Measurements from ENCODE around the gene SIX6.
"Not testable (repeated sequence)": the region's sequence is repeated elsewhere in the genome, so short reads cannot be mapped to it uniquely, and the experiment has no call there.

The SIX6 gene

DNA sequence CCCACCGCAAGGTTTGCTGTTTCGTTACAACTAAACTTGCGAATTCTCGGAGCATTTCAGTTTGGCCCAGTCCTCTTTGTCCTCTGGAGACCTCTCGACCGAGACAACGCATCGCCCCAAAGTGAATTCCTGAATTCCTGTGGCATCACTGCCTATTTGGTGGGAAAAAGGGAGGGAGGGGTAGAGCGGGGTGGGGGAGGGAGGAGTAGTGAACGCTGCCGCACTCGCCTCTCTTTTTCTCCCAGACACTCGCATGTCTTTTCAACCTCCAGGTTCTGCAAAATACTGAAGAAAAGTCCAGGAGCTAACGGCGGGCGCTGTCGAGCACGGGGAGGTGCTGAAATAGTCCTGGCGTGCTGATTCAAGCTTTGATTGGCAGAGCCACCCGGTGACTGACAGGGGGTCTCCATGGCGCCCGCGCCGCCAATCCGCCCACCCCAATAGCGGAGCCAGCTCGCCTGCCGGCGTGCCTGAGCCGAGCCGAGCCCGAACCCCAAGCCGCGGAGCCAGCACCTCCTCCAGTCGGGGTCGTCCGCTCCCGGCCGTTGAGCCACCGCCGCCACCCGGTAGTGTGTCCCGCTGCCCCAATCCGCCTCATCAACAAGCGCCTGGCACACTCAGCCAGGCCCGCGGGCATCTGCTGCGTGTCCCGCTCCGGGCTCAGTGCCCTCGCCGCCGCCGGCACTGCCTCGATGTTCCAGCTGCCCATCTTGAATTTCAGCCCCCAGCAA, at the start of gene SIX6:
Gene SIX6, plus strand, starts transcription at position 440 of the 731 bp plus-strand sequence. Its CDS starts 253 bp downstream, at position 693.
- no peak for FAIRE-seq

DNA sequence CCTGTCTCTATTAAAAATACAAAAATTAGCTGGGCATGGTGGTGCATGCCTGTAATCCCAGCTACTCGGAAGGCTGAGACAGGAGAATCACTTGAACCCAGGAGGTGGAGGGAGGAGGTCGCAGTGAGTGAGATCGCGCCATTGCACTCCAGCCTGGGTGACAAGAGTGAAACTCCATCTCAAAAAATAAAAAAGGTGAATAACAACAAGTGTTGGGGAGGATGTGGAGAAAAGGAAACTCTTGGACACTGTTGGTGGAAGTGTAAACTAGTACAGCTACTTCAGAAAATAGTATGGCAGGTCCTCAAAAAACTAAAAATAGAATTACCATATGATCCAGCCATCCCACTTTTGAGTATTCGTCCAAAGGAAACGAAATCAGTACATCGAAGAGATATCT, 28.7 kb upstream of the SIX6 start:
- not testable (repeated sequence) for FAIRE-seq

DNA sequence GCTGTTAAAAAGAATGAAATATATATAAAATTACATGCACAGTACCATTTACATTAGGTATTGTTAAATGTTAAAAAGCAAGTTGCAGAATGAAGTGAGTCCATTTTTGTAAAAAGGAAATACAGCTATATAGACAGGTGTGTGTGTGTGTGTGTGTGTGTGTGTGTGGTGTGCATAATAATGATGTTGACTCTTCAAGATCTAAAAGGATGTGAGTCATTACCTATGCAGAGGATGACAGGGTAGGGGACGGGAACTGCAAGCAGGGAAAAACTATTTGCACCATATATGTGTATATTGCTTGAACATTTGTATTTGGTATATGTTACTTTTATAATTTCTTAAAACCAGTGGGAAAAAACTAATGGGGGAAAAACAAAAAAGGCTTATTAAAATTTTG, 26.2 kb upstream of the SIX6 start:
- FAIRE-seq: no peak

DNA sequence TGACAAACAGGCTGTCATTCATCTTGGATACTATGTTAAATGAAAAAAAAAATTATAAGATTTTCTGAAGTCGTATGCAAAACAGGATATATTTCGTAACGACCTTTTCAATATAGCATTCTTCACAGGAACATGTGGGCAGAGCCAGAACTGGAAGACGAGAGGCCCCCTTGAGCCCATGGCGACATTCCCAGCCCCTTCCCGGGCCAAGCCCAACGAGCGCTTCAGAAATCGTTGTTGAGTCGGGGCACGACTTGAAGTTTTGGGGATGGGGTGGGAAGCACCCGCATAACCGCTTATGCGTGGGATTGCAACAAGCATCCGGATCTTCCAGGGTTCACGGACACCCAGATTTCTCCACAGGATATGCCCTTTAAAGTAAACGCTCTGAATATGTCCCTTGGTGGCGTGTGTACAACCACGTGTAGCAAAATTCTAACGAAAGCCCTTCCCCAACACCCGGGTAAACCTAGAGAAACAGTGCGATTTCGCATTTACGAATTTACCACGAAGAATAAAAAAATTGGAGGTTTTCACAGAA, 23.8 kb upstream of the SIX6 start:
- no peak for FAIRE-seq

DNA sequence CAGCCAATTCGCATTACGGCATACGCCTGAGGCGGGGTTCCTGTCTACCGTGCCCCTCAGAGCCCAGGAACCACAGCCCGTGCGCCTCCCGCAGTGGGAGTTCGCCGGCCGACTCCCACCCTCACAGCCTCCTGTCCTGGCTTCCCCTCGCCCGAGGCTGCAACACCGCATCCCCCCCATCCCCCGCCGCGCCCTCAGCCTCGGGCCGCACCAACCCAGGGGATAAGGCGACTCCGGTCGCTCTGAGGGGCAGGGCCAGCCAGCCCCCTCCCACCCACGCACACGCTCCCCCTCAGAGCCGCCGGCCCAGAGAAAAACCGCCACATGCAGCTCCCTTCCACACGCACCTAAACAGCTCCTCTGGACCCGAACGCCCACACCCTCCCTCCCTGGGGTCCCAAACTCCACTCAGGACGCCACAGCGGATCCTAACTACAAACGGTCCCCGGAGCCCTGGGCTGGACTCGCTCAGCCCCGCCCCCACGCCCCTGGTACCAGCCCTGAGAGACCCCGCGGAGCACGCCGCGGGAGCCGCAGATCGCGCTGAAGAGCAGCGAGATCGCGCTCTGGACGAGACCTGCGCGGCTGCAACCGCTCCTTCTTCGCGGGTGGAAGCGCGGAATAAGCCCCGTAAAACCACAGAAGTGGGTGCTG, 23.2 kb upstream of the SIX6 start, which contains the start of gene C14orf39:
Gene C14orf39, minus strand, starts transcription at position 466 of the 654 bp plus-strand sequence. CDS start 985 bp downstream, outside the sequence.
- no peak for FAIRE-seq

GRCh38 chr14:60487211-60487610, 21.7 kb upstream of the SIX6 start:
- no peak for FAIRE-seq

DNA sequence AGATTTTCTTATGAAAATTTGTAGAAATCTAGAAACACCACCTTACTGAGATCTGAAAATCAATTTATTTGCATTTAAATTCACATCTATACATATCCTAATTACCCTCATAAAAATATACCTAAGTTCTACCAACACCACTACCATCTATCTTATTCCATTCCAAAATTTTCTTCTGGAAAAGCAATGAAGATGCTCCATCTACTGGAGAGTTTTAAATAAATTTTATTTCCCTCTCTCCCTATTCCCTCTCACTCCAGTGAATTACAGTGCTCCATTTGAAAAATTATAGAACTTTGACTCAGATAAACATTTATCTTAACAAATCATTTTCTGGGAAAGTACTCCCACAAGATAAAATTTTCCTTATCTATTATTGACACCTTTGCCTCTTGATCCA, 20.8 kb upstream of the SIX6 start:
- peak; percentile 74 for FAIRE-seq

- FAIRE-seq: no peak
These were observed 18.7 kb upstream of the SIX6 start for GRCh38 chr14:60490270-60490669.

DNA sequence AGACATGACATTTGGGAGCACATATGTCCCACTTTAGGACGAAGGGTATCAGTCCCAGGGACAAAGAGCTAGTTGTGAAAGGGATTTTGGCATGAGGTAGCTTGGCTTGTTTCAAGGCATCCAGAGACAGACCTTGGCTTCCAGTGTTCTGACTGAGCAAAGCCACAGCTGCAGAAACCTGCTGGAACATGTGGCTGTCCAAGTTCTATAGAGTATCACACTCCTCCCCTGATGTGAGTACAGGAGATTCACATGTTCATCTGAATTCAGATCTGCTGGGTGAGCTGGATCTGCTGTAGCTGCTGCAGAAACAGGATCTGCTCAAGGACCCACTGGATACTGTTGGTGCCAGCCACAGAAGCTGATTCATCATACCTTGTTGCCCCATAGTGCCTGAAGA, 13.0 kb upstream of the SIX6 start:
- FAIRE-seq: no peak

DNA sequence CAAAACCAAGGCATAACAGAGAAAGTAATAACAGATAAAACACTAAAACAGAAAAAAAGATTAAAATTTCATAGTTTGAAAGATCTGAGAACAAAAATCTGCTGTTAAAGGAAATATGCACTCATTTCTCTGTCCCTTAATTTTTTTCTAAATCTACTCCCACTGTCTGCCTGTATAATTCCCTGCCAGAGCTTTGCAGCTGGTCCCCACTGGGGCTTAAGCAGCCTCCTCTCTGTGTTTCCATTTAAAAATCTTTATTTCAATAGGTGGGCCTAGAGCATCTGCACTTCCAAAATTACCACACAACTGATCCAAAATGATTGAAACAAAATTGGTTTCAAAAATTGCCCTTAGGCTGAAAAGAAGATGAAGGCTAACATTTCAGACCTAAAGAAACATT, 6.4 kb upstream of the SIX6 start:
- no peak for FAIRE-seq

DNA sequence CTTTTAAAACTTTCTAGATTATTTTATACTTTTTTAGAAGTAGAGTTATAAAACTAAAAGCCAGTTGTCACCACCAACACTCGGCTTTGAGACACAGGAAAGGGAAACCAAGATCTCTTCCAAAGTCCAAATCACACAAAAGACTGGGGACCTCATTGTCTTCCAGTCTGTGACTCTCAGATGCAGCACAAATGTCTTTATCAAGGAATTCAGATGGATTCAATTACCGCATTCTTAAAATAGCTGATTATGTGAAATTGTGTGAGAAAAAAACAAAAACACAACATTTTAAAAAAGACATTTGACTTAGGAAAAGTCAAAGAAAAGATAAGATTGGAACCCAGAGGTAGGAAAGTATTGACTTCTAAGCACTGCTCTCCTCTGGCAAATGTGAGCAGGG, 3.5 kb upstream of the SIX6 start:
- no peak for FAIRE-seq

DNA sequence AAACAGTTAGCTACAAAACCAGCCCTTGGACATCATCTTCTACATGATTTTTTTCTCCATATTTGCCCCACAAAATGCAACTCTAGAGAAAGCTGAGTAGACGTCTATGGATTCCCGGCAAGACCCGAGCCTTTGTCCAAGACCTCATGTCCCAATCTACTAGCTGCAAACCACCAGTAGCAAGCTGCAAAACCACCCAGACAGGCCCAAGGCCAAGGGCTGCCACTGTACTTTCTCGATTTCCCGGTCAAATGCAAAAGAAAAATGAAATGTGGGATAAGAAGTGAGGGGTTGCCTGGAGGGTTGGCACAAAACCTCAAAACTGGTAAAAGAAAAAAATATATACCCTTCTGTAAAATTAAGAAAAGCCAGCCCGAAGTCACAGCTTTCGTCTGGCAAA, 2.9 kb upstream of the SIX6 start:
- no peak for FAIRE-seq

DNA sequence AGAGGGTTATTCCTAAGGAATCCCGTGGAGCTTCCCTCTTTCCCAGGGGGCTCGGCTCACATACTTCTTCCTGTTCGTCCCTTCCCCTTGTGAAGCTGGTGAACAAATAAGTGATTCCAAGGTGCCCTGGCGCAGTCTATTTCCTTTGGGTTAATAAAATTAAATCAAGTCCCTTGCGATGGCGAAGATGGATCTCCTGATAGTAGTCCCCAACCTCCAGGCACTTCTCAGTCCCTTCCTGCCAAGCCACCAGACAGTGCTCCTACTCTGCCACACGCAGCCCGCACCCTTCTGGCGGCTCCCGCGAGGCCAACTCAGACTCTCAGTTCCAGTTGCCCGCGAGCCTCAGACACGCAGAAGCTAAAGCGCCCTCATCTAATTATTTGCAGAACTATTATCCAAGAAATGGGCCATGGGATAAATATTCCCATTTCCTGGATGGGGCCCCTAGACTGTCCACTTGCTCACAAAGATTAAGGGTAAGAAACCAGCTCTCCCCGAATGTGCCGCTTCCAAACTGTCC, 2.4 kb upstream of the SIX6 start:
- FAIRE-seq: no peak

- FAIRE-seq: no peak
These were observed 1.7 kb upstream of the SIX6 start for GRCh38 chr14:60506985-60507829.

DNA sequence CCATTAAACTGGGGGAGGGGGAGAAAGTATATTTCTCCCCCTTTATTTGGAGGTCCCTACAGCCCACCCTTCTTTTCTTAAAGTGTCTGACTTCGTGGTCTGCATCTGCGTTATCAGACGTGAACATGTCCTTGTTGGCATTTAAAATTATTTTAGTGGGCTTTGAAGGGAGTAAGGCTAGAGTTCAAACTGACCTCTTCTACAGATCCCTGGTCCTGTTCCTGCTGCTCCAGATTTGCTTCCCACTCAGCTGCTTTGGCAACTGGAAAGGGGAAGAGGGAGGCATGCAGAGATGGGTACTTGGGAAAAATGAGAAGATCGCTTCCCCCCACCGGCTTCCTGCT, 611 bp upstream of the SIX6 start:
- FAIRE-seq: no peak

GRCh38 chr14:60509438-60510253, 700 bp downstream of the SIX6 start:
- no peak for FAIRE-seq

- FAIRE-seq: no peak
These were observed 1.5 kb downstream of the SIX6 start for GRCh38 chr14:60510254-60510950.

- FAIRE-seq: no peak
These were observed 2.1 kb downstream of the SIX6 start for GRCh38 chr14:60510951-60511599.

DNA sequence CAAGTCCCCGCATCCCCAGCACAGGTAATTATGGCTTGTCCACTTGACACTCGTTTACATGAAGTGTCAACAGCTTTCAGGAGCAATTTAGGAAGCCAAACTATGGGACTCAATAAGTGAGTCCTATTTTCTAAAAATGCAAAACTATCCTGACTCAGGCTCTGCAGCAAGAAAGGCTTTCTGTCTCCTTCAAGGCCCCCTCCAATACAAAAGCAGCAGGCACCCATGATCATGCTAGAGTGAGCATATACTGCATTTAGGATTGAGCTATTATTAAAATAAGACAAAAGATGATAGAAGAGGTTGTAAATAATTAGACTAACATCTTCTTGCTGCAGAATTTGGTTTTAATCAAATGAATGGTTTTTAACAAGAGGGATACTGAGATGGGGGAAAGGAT, 3.2 kb downstream of the SIX6 start:
- FAIRE-seq: no peak

DNA sequence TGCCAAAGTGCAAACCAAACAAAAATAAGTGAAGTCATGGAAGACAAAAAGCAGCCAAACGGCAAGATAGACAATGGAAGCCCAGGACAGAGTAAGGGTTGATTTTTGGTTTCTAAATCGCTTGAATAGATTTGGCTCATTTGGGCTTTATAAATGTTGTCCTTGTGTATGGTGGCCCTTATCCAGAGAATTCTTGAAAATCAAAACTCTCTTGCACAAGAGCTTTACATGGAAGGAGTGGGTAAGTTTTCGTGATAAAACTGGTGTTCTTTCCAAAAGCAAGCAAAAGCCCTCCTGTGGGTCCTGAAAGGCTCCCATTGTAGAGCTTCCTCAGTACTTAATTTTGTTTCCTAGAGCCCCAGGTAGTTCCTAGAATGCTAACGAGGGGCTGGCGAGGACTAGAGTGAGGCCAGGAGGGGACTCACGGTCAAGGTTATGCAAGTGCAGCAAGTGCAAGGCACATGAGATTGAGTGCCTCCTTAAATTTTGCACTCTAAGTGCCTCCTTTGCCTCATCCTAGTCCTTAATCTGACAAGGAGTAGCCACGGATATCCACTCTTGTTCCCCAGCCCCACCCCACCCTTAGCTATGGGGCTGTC, 4.1 kb downstream of the SIX6 start:
- no peak for FAIRE-seq

- no peak for FAIRE-seq
These were observed 5.4 kb downstream of the SIX6 start for GRCh38 chr14:60514378-60514740.
